IPS DF 4.7 (cell line): ENCODE results near the gene DCX.

Source experiments
- DNase-seq: peaks from one replicate; pipeline ENCODE4 v3.0.0-alpha.2; 2013; ENCODE audit warnings: low spot score; ENCODE audit errors: extremely low read depth

Gene DCX

DNA sequence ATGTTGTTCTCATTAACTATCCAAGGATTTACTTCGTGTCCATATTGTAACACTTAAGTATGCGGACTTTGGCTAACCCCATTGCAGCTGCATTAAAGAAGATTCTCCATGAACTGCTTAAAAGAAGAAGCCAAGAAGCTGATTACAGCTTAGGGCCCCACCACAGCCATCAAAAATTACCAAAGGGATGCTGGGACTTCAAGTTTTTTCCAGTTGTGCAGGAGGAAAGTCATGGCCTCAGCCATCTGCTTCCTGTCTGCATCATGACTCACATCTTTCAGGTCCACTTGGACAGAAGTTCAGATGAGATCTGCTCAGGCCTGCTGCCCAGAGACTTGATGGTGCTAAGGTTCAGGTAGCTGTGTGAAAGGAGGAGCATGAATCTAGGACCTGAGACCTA lies 102.9 kb downstream of the DCX start:
- no peak for DNase-seq

DNA sequence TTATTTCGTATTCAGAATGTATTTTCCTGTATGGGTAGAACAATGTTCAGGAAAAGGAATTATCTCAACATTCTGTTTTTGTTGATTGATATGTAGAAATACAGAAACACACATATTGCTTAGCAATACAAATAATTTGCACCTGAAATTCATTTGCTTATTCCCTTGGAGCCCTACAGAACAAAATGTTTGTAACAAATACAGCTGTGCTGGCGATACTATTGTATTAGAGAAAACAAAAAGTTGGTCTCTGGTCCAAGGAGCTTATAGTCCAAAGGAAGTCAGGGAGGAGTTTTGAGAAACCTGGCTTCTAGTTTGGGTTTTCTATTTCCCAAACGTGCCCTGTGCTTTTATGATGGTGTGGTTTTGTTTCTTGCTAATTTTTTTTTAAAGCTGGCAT lies 104.0 kb downstream of the DCX start:
- DNase-seq: no peak

DNA sequence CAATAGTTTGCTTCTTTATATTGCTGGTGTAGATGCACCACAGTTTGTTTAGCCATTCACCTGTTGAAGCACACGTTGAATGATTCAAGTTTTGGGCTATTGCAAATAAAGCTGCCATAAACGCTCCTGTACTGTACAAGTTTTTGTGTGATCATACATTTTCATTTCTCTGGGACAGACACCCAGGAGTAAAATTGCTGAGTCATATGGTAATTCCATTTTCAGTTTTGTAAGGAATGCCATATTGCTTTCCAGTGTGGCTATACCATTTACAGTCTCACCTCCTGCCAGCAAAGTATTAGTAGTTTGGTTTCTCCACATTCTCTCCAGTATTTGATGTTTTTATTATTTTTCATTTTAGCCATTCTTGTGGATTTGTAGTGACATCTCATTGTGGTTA lies 109.7 kb downstream of the DCX start:
- DNase-seq: no peak

DNA sequence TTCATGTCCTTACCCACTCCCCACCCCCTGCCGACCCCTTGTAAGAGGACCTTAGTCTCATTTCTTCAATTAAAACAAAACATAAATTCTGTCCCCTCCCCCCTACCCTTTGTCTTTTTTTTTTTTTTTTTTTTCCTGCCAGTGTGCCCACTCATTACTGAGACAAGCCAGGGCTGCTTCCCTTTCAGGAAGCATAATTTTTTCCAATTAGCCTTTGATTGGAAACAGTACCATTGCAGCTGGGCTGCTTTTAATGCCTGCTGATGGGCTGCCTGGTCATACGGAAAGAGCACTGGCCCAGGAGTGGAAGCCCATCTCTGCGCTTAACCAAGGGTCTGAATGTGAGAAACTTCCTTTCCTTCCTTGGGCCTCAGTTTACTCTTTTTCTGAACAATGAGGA lies 123.2 kb downstream of the DCX start:
- DNase-seq: no peak

DNA sequence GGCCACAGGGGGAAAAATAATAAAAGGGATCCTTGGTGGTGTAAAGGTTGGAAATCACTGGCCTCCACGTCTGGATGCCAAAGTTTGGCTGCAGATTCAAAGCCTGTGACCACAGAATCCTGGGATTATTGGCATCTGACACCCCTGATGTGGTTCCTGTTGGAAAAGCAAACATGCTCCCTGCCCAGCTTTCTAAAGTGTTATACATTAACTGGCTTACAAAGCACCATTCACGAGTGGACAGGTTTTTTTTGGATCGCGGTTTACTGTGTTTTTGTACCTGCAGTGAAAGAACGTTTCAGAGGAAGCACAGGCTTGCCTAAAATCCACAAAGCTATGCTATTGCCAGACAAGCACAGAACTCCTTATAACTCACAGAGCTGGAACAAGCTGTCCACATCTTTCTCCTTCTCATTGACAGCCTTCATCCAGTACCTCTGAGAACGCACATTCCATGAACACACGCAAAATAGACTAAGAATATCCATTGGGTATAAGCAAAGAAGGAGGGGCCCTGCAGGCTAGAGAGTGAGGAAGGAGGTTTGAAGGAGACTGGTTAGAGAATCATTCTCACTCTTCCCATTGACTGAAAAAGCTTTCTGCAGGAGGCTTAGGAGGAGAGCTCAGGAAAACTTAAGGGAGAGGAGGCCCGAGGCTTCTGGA lies 127.2 kb downstream of the DCX start:
- no peak for DNase-seq

DNA sequence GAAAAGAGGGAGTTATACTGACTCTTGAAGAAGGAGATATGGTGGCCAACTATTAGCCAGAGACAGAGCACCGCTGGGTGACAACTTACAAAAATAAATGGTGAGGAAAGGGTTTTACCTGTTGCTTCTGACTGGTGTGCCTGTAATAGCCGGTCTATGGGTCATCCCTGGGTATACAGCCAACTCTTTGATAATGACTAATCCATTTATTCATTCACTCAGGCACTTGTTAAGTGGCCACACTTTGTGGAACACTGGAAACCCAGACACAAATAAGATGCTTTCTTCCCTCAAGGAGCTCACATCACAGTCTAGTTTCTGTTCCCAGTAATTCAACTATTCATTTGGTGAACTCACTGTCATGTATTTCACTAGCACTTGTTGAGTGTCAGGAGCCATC lies 128.5 kb downstream of the DCX start:
- DNase-seq: no peak

DNA sequence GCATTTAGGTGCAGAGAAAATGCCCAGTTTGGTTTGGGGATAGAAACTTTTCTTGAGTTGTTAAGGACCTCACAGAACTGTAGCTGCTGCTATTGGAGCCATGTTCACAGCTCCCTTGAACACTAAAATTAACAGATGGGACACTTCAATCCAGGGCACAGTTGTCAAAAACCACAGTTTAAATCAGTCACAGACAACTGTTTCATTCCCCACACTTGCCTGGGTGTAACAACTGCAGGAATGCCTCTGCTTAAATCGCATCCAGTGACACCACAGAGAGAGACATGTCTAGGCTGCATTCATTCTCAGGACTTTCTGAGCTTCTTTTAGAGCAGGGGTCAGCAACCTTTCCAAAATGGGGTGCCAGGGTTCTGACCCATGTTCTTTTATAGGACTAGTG lies 129.0 kb downstream of the DCX start:
- DNase-seq: no peak

DNA sequence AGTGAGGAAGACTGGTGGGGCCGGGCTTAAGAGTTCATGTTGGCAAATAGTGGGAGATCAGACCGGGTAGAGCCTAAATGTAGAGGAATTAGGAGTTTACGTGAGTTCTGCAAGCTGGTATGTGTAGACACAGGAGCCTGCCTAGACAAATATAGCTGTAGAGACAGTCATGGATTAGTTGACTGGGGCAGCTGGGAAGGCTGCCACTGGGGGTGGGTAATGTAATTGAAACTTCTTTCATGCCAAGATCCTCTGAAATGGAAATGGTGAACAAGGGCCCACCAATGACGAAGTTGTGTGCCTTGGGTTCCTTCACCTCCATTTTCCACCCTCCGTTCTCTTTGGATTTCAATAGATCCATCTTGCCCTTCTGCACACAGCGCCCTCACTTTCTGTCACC lies 129.9 kb downstream of the DCX start:
- no peak for DNase-seq

DNA sequence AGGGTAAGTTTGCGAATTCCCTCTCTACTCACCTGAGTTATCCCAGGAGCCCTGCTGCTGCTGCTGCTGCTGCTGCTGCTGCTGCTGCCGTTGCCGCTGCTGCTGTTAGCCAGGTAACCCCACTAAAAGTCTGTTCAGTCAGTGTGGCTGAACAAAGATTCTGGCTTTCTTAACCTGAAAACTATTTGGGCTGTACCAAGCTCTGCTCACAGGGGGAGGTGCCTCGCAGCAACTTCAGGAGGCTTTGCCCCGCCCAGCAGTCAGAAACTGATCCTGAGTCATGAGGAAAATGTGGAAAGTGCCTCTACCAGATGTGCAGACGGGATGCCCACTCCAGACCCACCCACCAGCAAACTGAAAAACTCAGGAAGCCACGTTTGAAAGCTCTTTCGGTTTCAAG lies 141.7 kb downstream of the DCX start, which contains the start of gene CAPN6:
CAPN6 (minus strand) TSS at position 145 of the 400 bp plus-strand sequence. CDS start 6,547 bp downstream, outside the sequence.
- DNase-seq: peak; percentile 1

DNA sequence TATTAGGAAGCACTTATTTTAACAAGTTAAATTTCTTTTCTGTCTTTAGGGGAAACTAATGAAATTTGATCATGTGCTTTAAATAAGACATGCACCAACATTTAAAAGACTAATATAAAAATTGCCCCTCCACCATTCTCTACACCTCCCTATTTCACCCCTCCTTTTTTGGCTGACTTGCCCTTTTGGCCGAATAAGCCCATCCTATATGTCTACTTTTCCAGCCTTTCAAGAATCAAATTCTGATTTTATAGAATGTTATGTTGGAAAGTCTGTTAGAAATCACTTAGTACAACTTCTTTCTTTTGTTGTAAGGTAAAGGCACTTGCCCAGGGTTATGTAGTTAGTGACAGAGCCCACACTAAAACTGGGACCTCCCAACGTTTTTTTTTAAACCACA lies 143.5 kb downstream of the DCX start:
- DNase-seq: no peak

DNA sequence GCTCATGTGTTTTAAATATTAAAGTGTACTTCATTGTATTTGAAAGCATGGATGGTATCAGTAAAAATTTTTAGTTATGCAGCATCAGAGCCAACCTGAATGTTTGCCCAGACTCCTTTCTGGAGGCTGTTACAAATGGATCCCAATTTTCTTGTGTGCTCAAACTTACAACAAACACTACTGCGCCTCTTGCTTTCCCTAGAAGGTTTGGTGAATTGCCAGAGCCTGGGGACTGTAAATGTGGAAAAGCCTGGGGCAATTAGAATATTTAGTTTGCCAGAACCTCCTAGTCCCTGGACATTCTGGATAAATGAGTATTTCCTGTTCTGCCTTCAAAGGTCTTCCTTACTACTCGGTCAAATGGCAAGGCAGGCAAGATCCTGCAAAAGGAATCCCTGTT lies 146.5 kb downstream of the DCX start:
- DNase-seq: no peak

DNA sequence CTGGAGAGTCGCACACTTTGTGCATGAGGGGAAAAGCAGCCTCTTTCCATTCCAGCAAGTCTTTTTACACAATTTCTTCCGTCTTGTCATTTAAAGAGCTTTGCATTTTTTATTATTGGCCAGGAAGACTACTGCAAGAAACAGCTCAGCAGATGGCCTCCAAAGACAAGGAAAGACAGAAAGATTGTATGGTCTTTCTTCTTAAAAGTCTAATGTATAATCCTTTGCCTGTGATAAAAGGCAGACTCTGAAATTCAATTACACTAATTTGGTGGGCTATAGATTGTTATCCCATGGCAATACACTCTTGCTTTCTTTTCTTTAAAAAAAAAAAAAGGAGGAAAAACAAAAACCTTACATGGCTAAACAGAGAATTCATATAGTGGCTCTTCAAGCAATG lies 147.6 kb downstream of the DCX start:
- DNase-seq: no peak

DNA sequence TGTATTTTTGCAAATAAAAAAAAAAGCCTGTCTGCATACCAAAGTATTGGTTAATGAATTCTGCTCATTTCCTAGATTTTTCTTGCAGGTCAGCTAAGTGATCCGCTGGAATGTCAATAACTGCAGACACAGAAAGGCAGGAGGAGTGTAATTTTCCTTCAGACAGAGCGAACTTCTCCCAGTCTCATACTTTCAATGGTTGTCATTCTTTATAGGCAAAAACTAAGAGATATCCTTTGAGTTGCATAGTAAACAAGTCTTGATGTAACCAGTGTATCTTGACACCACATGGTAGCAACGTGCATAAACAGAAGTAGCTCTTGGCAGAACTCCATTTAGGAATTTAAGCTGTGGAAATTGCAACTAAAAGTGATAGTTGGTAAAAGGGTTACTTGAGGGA lies 149.9 kb downstream of the DCX start:
- DNase-seq: no peak

DNA sequence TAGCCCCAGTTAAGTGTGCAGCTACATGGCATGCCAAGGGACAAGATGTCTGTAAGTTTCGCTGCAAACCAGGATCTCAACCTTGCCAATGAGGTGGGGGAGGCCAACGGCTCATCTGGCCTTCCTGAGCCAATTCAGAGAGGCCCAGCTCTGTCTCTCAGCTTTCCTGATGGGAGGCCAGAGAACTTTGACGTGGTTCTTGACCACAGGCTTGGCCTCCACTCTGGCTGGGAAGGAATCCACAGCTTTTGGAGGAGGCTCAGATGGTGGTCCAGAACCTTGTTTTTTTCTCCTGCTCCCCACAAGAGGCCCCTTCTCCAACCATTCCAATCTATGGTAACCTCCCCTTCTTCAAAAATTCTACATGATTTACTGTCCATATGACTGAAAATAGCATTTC lies 151.5 kb downstream of the DCX start:
- DNase-seq: no peak

DNA sequence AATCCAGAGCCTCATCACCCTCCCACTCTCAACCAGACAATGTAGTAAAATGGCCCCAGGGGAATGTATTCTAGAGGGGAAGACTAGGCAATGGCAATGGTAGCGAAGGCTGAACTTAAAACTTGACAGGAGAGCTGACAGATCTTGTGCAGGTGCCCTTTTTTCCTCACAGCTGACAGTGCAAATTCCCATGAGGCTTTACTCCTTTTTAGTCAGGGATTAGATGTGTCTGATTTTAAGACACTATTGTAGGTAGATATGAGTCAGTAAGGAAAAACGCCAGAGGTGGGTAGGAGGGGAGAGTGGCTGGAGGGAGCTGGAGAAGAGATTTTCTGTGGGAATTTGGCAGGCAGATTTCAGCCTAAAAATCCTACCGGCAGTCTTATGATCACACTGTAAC lies 152.4 kb downstream of the DCX start:
- no peak for DNase-seq

DNA sequence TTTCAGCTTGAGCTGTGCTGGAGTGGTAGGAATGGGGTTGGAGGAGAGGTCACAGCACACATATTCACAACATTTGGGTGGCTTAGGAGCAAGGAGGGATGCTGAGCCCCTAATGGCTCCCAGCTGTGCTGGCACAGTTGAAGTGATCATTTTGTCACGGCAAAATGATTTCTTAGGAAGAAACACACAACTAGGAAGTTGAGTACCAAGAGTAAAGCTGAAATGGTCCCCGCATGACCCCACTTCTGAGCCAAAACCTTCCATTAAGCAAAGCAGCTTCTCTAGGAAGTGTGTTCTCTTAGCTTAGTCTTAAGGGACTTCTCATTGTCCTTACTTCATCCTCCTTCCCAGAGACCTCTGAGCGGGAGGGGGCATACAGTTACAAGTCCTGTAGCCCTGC lies 154.3 kb downstream of the DCX start:
- no peak for DNase-seq

DNA sequence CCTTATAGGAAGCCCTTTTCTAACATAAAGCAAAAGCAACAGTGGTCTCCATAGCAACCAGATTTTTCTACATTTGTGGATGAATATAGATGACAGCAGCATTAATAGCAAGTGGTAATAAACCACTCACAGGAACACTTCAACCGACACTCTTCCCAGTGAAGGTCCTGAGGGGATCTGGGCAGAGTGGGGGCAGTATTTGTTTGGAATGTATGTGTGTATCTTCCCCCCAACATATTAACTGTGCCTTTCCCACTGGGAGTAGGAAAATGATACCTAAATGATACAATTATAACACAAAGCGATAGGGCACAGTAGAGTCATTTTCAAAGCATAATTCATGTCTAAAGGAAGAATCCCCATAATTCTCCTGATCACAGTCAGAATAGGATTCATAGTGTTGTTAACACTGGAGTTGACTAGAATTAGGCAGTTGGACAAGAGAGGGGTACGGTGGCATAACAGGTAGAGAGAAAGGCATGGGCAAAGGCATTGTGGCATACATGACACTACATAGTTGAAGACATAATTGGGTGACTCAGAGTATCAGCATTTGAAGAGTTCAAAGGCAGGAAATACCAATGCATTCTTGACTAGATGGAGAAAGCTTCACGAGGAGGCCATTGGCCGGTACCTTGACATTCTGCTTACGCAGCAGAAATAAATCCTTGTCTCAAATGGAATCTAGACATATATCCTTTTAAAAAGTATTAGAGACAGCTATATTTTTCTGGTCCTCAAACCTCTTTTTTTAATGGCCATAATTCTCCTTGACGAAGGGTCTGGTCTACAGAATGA lies 156.9 kb downstream of the DCX start:
- DNase-seq: no peak

DNA sequence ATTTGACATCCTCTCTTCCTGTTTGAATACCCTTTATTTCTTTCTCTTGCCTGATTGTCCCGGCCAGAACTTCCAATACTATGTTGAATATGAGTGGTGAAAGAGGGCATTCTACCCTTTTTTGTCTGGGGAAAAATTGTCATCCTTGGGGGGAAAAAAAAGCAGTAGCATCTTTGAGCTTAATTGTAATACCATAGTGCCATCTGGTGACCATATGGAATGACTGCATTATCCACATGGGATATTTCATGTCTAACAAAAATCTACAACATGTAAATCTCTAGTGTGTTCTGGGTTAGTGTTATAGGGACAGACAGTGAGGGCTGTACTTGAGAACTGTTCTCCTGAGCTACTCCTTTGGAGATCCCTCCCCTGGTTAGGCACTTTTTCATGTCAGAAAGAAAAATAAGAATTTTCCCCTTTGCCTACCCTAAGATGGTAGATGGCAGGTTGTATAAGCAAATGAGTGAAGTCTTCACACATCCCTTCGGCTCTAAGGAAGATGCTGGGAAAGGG lies 167.7 kb downstream of the DCX start:
- no peak for DNase-seq
